GM03348 (cell line): ENCODE results near the gene RPL12.

Experiments
- DNase-seq: peaks from one replicate; pipeline ENCODE4 v3.0.0; 2012; ENCODE audit warnings: low spot score

RPL12 gene

GRCh38 chr9:127438394-127438793 is 12.8 kb downstream of the RPL12 start:
- no peak for DNase-seq

- no peak for DNase-seq
Observed at GRCh38 chr9:127437497-127438264, 13.5 kb downstream of the RPL12 start.

- no peak for DNase-seq
Observed at GRCh38 chr9:127430415-127430814, 20.8 kb downstream of the RPL12 start.

GRCh38 chr9:127428348-127428747 is 22.9 kb downstream of the RPL12 start:
- no peak for DNase-seq

- DNase-seq = no peak
Observed at GRCh38 chr9:127426756-127427155, 24.4 kb downstream of the RPL12 start.

- DNase-seq = no peak
Observed at GRCh38 chr9:127424676-127424999, 26.6 kb downstream of the RPL12 start.

GRCh38 chr9:127423934-127424675 is 27.1 kb downstream of the RPL12 start, which contains the start of gene ZNF79:
Gene ZNF79 (plus strand): TSS chr9:127424382. CDS start chr9:127424788, 406 bp downstream.
- DNase-seq = peak; percentile 98

GRCh38 chr9:127423476-127423933 is 27.7 kb downstream of the RPL12 start:
- DNase-seq = peak; percentile 44

- DNase-seq = no peak
Observed at GRCh38 chr9:127422787-127423186, 28.4 kb downstream of the RPL12 start.

GRCh38 chr9:127422133-127422782 is 28.9 kb downstream of the RPL12 start:
- DNase-seq = no peak

GRCh38 chr9:127421057-127421456 is 30.1 kb downstream of the RPL12 start:
- DNase-seq = no peak

GRCh38 chr9:127419348-127419747 is 31.9 kb downstream of the RPL12 start:
- no peak for DNase-seq

- DNase-seq = peak; percentile 31
Observed at GRCh38 chr9:127418037-127418471, 33.2 kb downstream of the RPL12 start.

- DNase-seq = no peak
Observed at GRCh38 chr9:127417131-127418036, 33.8 kb downstream of the RPL12 start.

GRCh38 chr9:127415657-127416056 is 35.5 kb downstream of the RPL12 start:
- no peak for DNase-seq

GRCh38 chr9:127415141-127415540 is 36.1 kb downstream of the RPL12 start:
- no peak for DNase-seq

- DNase-seq = no peak
Observed at GRCh38 chr9:127411122-127411521, 40.1 kb downstream of the RPL12 start.

GRCh38 chr9:127407492-127407843 is 43.7 kb downstream of the RPL12 start:
- DNase-seq = no peak

- no peak for DNase-seq
Observed at GRCh38 chr9:127406799-127407491, 44.3 kb downstream of the RPL12 start.

GRCh38 chr9:127405344-127406125 is 45.7 kb downstream of the RPL12 start:
- no peak for DNase-seq
